GM12878 (cell line): ENCODE results near the gene CYYR1.

Source experiments
- EP300 ChIP-seq, 2 experiments: fragments of 150-350 bp in 1 of 2; IDR thresholded peaks; 2 replicates each; pipeline ENCODE4 v1.6.1; 2011 to 2012; ENCODE audit warnings: low read depth in 2 of 2, low read length in 2 of 2, borderline replicate concordance in 1 of 2, improper control_type of control experiment in 1 of 2, inconsistent platforms in 1 of 2; ENCODE audit not compliant: control insufficient read depth in 1 of 2
- EZH2 ChIP-seq: IDR thresholded peaks from 2 replicates; pipeline ENCODE4 v1.6.1; 2012; ENCODE audit warnings: low read depth, mild to moderate bottlenecking, control low read depth, inconsistent platforms, low read length, borderline replicate concordance; ENCODE audit not compliant: control insufficient read depth
- NR2C2 ChIP-seq: IDR thresholded peaks from 2 replicates; pipeline ENCODE4 v1.6.1; 2011; ENCODE audit warnings: borderline replicate concordance, low read depth; ENCODE audit not compliant: control insufficient read depth, insufficient read length
- POLR2A ChIP-seq: IDR thresholded peaks from 2 replicates; pipeline ENCODE4 v1.6.1; 2011; ENCODE audit warnings: low read depth, mild to moderate bottlenecking, low read length
- POU2F2 ChIP-seq: IDR thresholded peaks from 3 replicates; pipeline ENCODE4 v1.6.1; 2011; ENCODE audit warnings: low read depth, mild to moderate bottlenecking, low read length, borderline replicate concordance
- SP1 ChIP-seq: IDR thresholded peaks from one replicate; pipeline ENCODE4 v1.6.1; 2011; ENCODE audit warnings: low read depth, low read length
- SUZ12 ChIP-seq: fragments of 200-600 bp; sonication (generic); IDR thresholded peaks from one replicate; pipeline ENCODE4 v1.6.1; 2018; ENCODE audit warnings: antibody characterized with exemption, mild to moderate bottlenecking; ENCODE audit not compliant: unreplicated experiment
- TF ChIP-seq, protein P1 (sequence below), 3 experiments: IDR thresholded peaks in 2 of 3; conservative IDR thresholded peaks in 1 of 3; 2 replicates each; pipeline ENCODE4 v1.5.1; 2011; ENCODE audit warnings: low read depth in 3 of 3, low read length in 3 of 3, mild to moderate bottlenecking in 3 of 3, control low read depth in 2 of 3, moderate library complexity in 2 of 3, inconsistent platforms in 1 of 3, mixed read lengths in 1 of 3; ENCODE audit not compliant: control insufficient read depth in 2 of 3, insufficient read depth in 1 of 3; ENCODE audit errors: extremely low read depth in 1 of 3

DNA sequence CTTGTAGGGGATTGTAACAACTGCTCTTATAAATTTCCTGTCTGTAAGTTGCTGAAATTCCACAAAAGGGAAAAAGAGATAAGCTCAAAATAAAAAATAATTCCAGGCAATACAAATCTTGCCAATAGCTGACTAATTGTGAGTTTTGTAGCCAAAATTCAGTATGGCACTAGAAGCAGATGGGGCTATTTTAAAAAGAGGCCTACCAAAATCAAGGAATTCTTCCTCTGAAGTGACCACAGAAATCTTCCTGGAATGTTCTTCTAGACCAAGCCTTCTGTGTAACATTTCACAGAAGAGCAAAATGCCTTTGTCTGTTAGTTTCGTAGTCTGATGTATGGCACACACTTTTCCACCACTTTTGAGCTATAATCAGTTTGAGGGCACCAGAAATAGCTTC lies 127.6 kb downstream of the CYYR1 start:
- TF ChIP-seq NR2C2 (no peak), SP1 (no peak), EZH2 (no peak), EP300 (IDR thresholded peaks at IDR 0.05; ENCODE audit: borderline replicate concordance in 1 of 2, control insufficient read depth in 1 of 2, low read depth in 2 of 2, low read length in 2 of 2) (no peak), POLR2A (no peak), POU2F2 (no peak), SUZ12 (no peak)
- TF ChIP-seq, protein P1, sequence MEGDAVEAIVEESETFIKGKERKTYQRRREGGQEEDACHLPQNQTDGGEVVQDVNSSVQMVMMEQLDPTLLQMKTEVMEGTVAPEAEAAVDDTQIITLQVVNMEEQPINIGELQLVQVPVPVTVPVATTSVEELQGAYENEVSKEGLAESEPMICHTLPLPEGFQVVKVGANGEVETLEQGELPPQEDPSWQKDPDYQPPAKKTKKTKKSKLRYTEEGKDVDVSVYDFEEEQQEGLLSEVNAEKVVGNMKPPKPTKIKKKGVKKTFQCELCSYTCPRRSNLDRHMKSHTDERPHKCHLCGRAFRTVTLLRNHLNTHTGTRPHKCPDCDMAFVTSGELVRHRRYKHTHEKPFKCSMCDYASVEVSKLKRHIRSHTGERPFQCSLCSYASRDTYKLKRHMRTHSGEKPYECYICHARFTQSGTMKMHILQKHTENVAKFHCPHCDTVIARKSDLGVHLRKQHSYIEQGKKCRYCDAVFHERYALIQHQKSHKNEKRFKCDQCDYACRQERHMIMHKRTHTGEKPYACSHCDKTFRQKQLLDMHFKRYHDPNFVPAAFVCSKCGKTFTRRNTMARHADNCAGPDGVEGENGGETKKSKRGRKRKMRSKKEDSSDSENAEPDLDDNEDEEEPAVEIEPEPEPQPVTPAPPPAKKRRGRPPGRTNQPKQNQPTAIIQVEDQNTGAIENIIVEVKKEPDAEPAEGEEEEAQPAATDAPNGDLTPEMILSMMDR (IDR thresholded peaks at IDR 0.05 in 2 of 3, conservative IDR thresholded peaks at IDR 0.05 in 1 of 3; ENCODE audit: control insufficient read depth in 2 of 3, extremely low read depth in 1 of 3, insufficient read depth in 1 of 3, low read depth in 3 of 3, low read length in 3 of 3), result no peak
